ENCODE measurements around the gene MKI67.
A peak's percentile ranks its signal among the peaks of the same experiment; 100 is the strongest.

The MKI67 gene

GRCh38 chr10:128081720-128082119 is 44.5 kb downstream of the MKI67 start:
- DNase-seq: no peak

GRCh38 chr10:128081222-128081621 is 45.0 kb downstream of the MKI67 start:
- DNase-seq: no peak

GRCh38 chr10:128080641-128081040 is 45.6 kb downstream of the MKI67 start:
- DNase-seq: no peak

- no peak for DNase-seq
Observed at GRCh38 chr10:128080231-128080630, 46.0 kb downstream of the MKI67 start.

GRCh38 chr10:128078136-128078969 is 47.9 kb downstream of the MKI67 start:
- peak; percentile 48 for DNase-seq

GRCh38 chr10:128077155-128077875 is 48.9 kb downstream of the MKI67 start:
- DNase-seq: no peak

- no peak for DNase-seq
Observed at GRCh38 chr10:128074589-128074988, 51.6 kb downstream of the MKI67 start.

GRCh38 chr10:128073890-128074289 is 52.3 kb downstream of the MKI67 start:
- no peak for DNase-seq

- DNase-seq: no peak
Observed at GRCh38 chr10:128072941-128073645, 53.1 kb downstream of the MKI67 start.

GRCh38 chr10:128072046-128072445 is 54.2 kb downstream of the MKI67 start:
- no peak for DNase-seq

GRCh38 chr10:128071417-128071782 is 54.8 kb downstream of the MKI67 start:
- no peak for DNase-seq

GRCh38 chr10:128070721-128071416 is 55.4 kb downstream of the MKI67 start:
- DNase-seq: no peak

- DNase-seq: no peak
Observed at GRCh38 chr10:128070161-128070560, 56.1 kb downstream of the MKI67 start.

- peak; percentile 80 for DNase-seq
Observed at GRCh38 chr10:128069351-128070051, 56.7 kb downstream of the MKI67 start.

GRCh38 chr10:128068398-128069285 is 57.6 kb downstream of the MKI67 start:
- DNase-seq: no peak

GRCh38 chr10:128067691-128068397 is 58.4 kb downstream of the MKI67 start:
- no peak for DNase-seq

- no peak for DNase-seq
Observed at GRCh38 chr10:128066870-128067382, 59.3 kb downstream of the MKI67 start.

- no peak for DNase-seq
Observed at GRCh38 chr10:128065881-128066534, 60.2 kb downstream of the MKI67 start.

- no peak for DNase-seq
Observed at GRCh38 chr10:128064970-128065580, 61.1 kb downstream of the MKI67 start.
